Body of pancreas (tissue), 4 donors: ENCODE data around the gene ANGPTL2. TPM values are rescaled to one million over a fixed set of nuclear protein-coding genes. Genes with fewer than 3 reads are reported as not detected.

Source experiments
- ATAC-seq: fragments of 150-250 bp; one replicate; pipeline ENCODE4 v1.9.1; 2016
- DNase-seq, 4 donors: peaks; one replicate each; pipeline ENCODE4 v3.0.0-alpha.2; 2019
- H3K27ac ChIP-seq, 4 donors: fragments of 200-600 bp; sonication (generic); 1 replicate in 3 of 4; 2 replicates in 1 of 4; pipeline versions ENCODE4 v1.5.1 to v1.6.1; 2016 to 2019; ENCODE audit warnings: mild to moderate bottlenecking in 1 of 4, mixed read lengths in 1 of 4, moderate library complexity in 1 of 4
- H3K27me3 ChIP-seq, 2 donors: fragments of 200-600 bp; sonication (generic); one replicate each; pipeline ENCODE4 v1.6.0; 2016; ENCODE audit warnings: mild to moderate bottlenecking in 1 of 2
- H3K36me3 ChIP-seq, 2 donors: fragments of 200-600 bp; sonication (generic); replicated peaks in 1 of 2; 2 replicates each; pipeline ENCODE4 v1.5.1; 2016; ENCODE audit warnings: low read depth in 2 of 2; ENCODE audit not compliant: insufficient read depth in 1 of 2
- H3K4me1 ChIP-seq: fragments of 200-600 bp; sonication (generic); one replicate; pipeline ENCODE4 v1.6.0; 2016
- H3K4me3 ChIP-seq, 2 donors: fragments of 200-600 bp; sonication (generic); 1 replicate in 1 of 2; 2 replicates in 1 of 2; pipeline ENCODE4 v1.5.1; 2016 to 2019
- H3K9me3 ChIP-seq, 3 donors: fragments of 200-600 bp; sonication (generic); 1 replicate in 2 of 3; 2 replicates in 1 of 3; pipeline ENCODE4 v1.5.1; 2016
- POLR2A ChIP-seq, 3 donors: fragments of 450-650 bp; IDR thresholded peaks; one replicate each; pipeline ENCODE4 v1.6.1; 2016; ENCODE audit warnings: antibody characterized with exemption in 3 of 3, mild to moderate bottlenecking in 2 of 3
- WGBS, 2 donors: methylation state at CpG; one replicate each; pipeline ENCODE4 v1.1.5; 2017; 5-methylcytosine and 5-hydroxymethylcytosine counted together
- intact Hi-C: fragments of 100-400 bp; cut with DNase I; formaldehyde crosslinking; loops from one replicate; pipeline ENCODE4 v1.15.1; 2023
- total RNA-seq, 2 donors: library from RNA; depleted of rRNA; stranded (reverse); fragments of >200 nt; gene quantifications; one replicate each; pipeline ENCODE4 v1.1.0, GENCODE V29; 2016
- TF ChIP-seq, protein P1 (sequence below), 7 experiments: fragments of 450-650 bp in 4 of 7; fragments of 200-600 bp in 3 of 7; sonication (generic) in 3 of 7; IDR thresholded peaks; one replicate each; pipeline ENCODE4 v1.5.1; 2016 to 2019; ENCODE audit warnings: antibody characterized with exemption in 7 of 7

The ANGPTL2 gene
- total RNA-seq, 2 donors from 2014 or later: 3.1 to 7.6 TPM

- no peaks in the 10 kb centered on the region for H3K36me3 ChIP-seq
- no peak for TF ChIP-seq POLR2A (IDR thresholded peaks at IDR 0.05)
- TF ChIP-seq, protein P1, sequence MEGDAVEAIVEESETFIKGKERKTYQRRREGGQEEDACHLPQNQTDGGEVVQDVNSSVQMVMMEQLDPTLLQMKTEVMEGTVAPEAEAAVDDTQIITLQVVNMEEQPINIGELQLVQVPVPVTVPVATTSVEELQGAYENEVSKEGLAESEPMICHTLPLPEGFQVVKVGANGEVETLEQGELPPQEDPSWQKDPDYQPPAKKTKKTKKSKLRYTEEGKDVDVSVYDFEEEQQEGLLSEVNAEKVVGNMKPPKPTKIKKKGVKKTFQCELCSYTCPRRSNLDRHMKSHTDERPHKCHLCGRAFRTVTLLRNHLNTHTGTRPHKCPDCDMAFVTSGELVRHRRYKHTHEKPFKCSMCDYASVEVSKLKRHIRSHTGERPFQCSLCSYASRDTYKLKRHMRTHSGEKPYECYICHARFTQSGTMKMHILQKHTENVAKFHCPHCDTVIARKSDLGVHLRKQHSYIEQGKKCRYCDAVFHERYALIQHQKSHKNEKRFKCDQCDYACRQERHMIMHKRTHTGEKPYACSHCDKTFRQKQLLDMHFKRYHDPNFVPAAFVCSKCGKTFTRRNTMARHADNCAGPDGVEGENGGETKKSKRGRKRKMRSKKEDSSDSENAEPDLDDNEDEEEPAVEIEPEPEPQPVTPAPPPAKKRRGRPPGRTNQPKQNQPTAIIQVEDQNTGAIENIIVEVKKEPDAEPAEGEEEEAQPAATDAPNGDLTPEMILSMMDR (IDR thresholded peaks at IDR 0.05): no peak
These were observed 30.9 kb downstream of the ANGPTL2 start for GRCh38 chr9:127091526-127091925.

GRCh38 chr9:127090341-127090985, 32.0 kb downstream of the ANGPTL2 start:
- TF ChIP-seq, protein P1 (IDR thresholded peaks at IDR 0.05): no peak
- TF ChIP-seq POLR2A (IDR thresholded peaks at IDR 0.05): no peak
- H3K4me3 ChIP-seq: no peak overlapping the region
- ATAC-seq (no peak), DNase-seq (no peak)
- no peaks in the 10 kb centered on the region for H3K27me3 ChIP-seq
- intact Hi-C loops: no loop called here
- H3K4me1 ChIP-seq: no peaks in the 10 kb centered on the region
- WGBS, 2 donors: 72 to 97% methylated on average over 3 to 5 of the region's 6 CpGs
- H3K9me3 ChIP-seq: no peaks in the 10 kb centered on the region
- H3K36me3 ChIP-seq: no peaks in the 10 kb centered on the region
- H3K27ac ChIP-seq: no peak overlapping the region

More at GRCh38 chr9:127091526-127091925, 30.9 kb downstream of the ANGPTL2 start:
- ATAC-seq: no peak
- Histone ChIP-seq H3K27ac (no peak overlapping the region), H3K27me3 (no peaks in the 10 kb centered on the region), H3K9me3 (no peaks in the 10 kb centered on the region), H3K4me1 (no peaks in the 10 kb centered on the region), H3K4me3 (no peak overlapping the region)
- no peak for DNase-seq
- WGBS, 2 donors: 88 to 97% methylated on average over 13 of the region's 13 CpGs
- intact Hi-C loops: no loop called here

GRCh38 chr9:127089631-127090081, 32.8 kb downstream of the ANGPTL2 start:
- Histone ChIP-seq H3K4me1 (no peaks in the 10 kb centered on the region), H3K9me3 (no peaks in the 10 kb centered on the region), H3K27ac (no peak overlapping the region), H3K36me3 (no peaks in the 10 kb centered on the region), H3K27me3 (no peaks in the 10 kb centered on the region), H3K4me3 (no peak overlapping the region)
- intact Hi-C loops: no loop called here
- 91 to 95% methylated on average over 6 of the region's 6 CpGs for WGBS, 2 donors
- no peak for TF ChIP-seq POLR2A (IDR thresholded peaks at IDR 0.05)
- DNase-seq (no peak), ATAC-seq (peak; percentile 21)

DNA sequence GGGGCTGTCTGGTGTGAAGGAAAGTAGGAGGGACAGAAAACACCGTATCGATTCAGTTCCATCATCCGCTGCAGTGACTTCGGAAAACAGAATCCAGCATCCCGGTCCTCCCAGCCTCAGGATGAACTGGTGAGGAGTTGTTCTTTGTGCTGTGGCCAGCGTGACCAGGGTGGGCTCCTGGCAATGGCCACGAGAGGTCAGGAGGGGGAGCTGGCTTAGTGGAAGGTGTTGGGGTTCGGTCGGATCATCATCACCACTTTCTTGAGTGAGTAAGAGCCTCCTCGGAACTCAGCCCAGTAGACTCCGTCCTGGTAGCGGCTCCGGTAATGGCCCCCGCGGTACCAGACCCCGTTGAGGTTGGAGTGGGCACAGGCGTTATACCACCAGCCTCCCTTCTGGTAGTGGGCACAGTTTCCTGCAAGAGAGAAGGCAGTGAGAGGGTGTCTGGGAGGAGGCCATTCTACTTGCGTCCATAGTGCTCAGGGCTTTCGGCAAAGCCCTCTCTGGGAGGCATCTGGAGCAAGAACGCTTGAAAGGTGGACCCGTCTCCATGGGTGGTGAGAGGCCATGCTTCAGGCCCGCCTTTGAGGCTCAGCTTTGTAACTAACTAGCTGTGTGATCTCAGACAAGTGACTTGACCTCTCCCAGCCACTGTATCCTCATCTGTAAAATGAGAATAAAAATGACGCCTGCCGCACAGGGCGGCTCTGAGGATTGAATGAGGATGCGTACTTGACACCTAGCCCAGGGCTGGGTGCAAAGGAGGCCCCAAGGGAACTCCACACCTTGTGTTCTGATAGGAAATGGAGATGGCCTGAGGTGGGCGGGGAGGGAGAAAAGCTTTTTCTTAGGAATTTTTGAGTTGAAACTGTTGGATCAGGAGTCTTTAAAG, 33.5 kb downstream of the ANGPTL2 start:
- H3K36me3 ChIP-seq: no peaks in the 10 kb centered on the region
- no peak overlapping the region for H3K27ac ChIP-seq
- H3K4me3 ChIP-seq: no peak overlapping the region
- TF ChIP-seq, protein P1 (IDR thresholded peaks at IDR 0.05): no peak
- no peak for TF ChIP-seq POLR2A (IDR thresholded peaks at IDR 0.05)
- H3K27me3 ChIP-seq: no peaks in the 10 kb centered on the region
- WGBS, 2 donors: 92 to 93% methylated on average over 21 to 27 of the region's 27 CpGs
- ATAC-seq (no peak), DNase-seq (no peak)
- H3K9me3 ChIP-seq: no peaks in the 10 kb centered on the region
- H3K4me1 ChIP-seq: no peaks in the 10 kb centered on the region
- intact Hi-C loops: no loop called here

DNA sequence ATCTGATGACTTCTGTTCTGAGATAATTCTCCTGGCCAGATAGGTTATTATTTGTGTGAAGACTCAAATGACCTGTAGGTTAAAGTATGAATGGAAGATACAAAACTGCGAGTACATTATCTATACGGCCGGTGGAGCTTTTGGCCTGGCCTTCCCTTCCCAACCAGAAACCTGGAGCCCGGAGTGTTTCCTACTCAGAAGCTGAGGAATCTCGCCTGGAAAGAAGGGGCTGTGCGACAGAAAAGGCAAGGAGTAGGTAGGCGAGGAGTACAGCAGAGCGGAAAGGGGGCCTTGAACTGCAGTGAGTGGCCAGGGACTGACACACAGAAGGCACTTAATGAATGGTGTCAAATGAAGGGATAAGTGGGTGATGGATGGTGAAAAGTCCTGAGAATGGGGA, 34.6 kb downstream of the ANGPTL2 start:
- H3K27ac ChIP-seq: no peak overlapping the region
- no peaks in the 10 kb centered on the region for H3K9me3 ChIP-seq
- H3K4me1 ChIP-seq: peaks cover 7% of the 10 kb centered on the region
- no peak for ATAC-seq
- intact Hi-C loops: no loop called here
- TF ChIP-seq, protein P1 (IDR thresholded peaks at IDR 0.05): no peak
- TF ChIP-seq POLR2A (IDR thresholded peaks at IDR 0.05): no peak
- H3K27me3 ChIP-seq: no peaks in the 10 kb centered on the region
- no peaks in the 10 kb centered on the region for H3K36me3 ChIP-seq
- DNase-seq: no peak
- H3K4me3 ChIP-seq: no peak overlapping the region
- 92 to 96% methylated on average over 8 of the region's 8 CpGs for WGBS, 2 donors
